ENCODE measurements around the gene IGF2BP3.

The IGF2BP3 gene

DNA sequence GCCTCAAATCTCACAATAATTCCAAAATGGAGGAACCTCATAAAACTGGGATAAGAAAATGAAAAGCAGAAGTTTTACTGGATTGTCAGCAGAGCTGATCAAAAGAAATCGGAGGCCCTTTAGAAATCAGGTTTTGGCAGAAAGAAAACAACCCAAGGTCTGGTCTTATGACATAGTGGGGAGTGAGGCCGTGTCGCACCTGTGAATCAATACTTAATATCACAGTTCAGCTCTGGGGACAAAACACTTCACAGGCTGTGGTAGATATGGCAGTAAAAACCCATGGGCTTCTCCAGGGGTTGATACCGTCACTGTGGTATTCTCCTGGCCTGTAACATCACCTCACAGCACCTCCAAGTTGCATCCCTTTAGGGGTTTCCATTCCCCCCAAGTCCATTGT lies 177.7 kb downstream of the IGF2BP3 start:
- H3K36me3 ChIP-seq (ENCODE audit: control insufficient read depth, insufficient read depth, low read length), result no peaks in the 10 kb centered on the region
- no peaks in the 10 kb centered on the region for H3K9me3 ChIP-seq (ENCODE audit: control insufficient read depth, insufficient read depth, low read length)
- H3K27me3 ChIP-seq (ENCODE audit: control insufficient read depth, insufficient read depth, low read length), result no peaks in the 10 kb centered on the region
- no peak overlapping the region for H3K9ac ChIP-seq (ENCODE audit: low read depth, low read length)
- no peak overlapping the region for H3K4me3 ChIP-seq (ENCODE audit: low read depth, low read length)
- H3K27ac ChIP-seq (ENCODE audit: low read depth, low read length), result no peak overlapping the region
- H3K4me1 ChIP-seq (ENCODE audit: control insufficient read depth, insufficient read depth, low read length), result 0 out of 2 replicates have a peak, but pooled peaks cover 5% of the 10 kb centered on the region

DNA sequence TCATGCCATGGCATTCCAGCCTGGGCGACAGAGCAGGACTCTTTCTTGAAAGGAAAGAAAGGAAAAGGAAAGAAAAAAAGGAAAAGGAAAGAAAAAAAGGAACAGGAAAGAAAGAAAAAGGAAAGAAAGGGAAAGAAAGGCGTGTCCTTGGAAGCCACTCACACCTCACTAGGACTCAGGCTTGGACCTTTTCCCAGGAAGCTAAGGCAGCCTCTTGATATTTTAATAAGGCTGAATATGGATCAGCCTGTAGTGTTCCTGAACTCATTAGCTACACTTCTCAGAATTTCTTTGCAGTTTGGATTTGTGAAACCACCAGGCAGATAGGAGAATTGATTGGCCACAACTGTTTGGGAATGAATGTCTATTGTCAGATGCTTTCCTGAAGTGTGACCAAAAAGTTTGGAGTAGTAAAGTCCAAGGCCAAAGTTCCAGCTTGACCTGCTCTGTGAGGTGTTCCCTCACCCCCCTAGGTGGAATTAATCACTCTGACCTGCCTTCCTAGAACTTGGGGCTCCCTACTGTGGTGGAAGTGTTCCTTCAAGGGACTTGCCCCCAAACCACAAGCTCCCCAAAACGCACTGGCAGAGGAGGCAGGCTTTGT lies 178.2 kb downstream of the IGF2BP3 start:
- no peak overlapping the region for H3K27ac ChIP-seq (ENCODE audit: low read depth, low read length)

DNA sequence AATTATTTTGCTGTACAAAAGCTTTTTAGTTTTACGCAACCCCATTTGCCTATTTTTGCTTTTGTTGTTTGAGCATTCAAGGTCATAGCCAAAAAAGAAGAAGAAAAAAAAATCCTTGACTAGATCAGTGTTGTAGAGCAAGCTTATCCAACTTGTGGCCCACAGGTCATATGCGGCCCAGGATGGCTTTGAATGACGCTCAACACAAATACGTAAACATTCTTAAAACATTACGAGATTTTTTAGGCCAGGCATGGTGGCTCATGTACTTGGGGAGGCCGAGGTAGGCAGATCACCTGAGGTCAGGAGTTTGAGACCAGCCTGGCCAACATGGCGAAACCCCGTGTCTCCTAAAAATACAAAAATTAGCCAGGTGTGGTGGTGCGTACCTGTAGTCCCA lies 179.3 kb downstream of the IGF2BP3 start:
- H3K36me3 ChIP-seq (ENCODE audit: control insufficient read depth, insufficient read depth, low read length), result no peaks in the 10 kb centered on the region
- no peak overlapping the region for H3K4me3 ChIP-seq (ENCODE audit: low read depth, low read length)
- no peaks in the 10 kb centered on the region for H3K9me3 ChIP-seq (ENCODE audit: control insufficient read depth, insufficient read depth, low read length)
- no peaks in the 10 kb centered on the region for H3K27me3 ChIP-seq (ENCODE audit: control insufficient read depth, insufficient read depth, low read length)
- H3K4me1 ChIP-seq (ENCODE audit: control insufficient read depth, insufficient read depth, low read length), result 0 out of 2 replicates have a peak, but pooled peaks cover 6% of the 10 kb centered on the region
- H3K9ac ChIP-seq (ENCODE audit: low read depth, low read length), result no peak overlapping the region
- H3K27ac ChIP-seq (ENCODE audit: low read depth, low read length), result no peak overlapping the region

More for the DNA sequence above, 178.2 kb downstream of the IGF2BP3 start:
- no peaks in the 10 kb centered on the region for H3K9me3 ChIP-seq (ENCODE audit: control insufficient read depth, insufficient read depth, low read length)
- H3K27me3 ChIP-seq (ENCODE audit: control insufficient read depth, insufficient read depth, low read length), result no peaks in the 10 kb centered on the region
- no peak overlapping the region for H3K9ac ChIP-seq (ENCODE audit: low read depth, low read length)
- H3K36me3 ChIP-seq (ENCODE audit: control insufficient read depth, insufficient read depth, low read length), result no peaks in the 10 kb centered on the region
- no peak overlapping the region for H3K4me3 ChIP-seq (ENCODE audit: low read depth, low read length)
- 0 out of 2 replicates have a peak, but pooled peaks cover 6% of the 10 kb centered on the region for H3K4me1 ChIP-seq (ENCODE audit: control insufficient read depth, insufficient read depth, low read length)

DNA sequence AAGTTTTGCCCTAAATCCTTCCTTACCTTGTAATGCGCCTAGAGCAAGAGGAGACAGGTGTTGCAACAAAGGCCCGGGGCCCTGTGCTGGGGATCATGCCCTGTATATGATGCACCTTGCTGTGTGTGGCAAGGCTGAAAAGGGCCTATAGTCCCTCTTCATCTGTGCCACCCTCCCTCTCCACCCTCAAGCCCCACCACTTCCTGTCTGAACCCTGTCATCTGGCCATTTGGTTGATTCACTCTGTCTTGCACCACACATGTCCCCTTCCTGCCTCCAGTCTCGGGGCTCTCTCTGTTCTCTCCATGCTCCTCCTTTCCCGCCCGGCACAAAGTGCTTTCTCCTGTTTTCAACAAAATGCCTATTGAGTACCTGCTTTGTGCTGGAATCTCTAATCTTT lies 182.7 kb downstream of the IGF2BP3 start:
- Histone ChIP-seq H3K4me3 (ENCODE audit: low read depth, low read length) (no peak overlapping the region), H3K4me1 (ENCODE audit: control insufficient read depth, insufficient read depth, low read length) (0 out of 2 replicates have a peak, but pooled peaks cover 6% of the 10 kb centered on the region), H3K36me3 (ENCODE audit: control insufficient read depth, insufficient read depth, low read length) (no peaks in the 10 kb centered on the region), H3K9me3 (ENCODE audit: control insufficient read depth, insufficient read depth, low read length) (no peaks in the 10 kb centered on the region), H3K9ac (ENCODE audit: low read depth, low read length) (no peak overlapping the region), H3K27me3 (ENCODE audit: control insufficient read depth, insufficient read depth, low read length) (no peaks in the 10 kb centered on the region), H3K27ac (ENCODE audit: low read depth, low read length) (peak overlapping the region; percentile 40)

DNA sequence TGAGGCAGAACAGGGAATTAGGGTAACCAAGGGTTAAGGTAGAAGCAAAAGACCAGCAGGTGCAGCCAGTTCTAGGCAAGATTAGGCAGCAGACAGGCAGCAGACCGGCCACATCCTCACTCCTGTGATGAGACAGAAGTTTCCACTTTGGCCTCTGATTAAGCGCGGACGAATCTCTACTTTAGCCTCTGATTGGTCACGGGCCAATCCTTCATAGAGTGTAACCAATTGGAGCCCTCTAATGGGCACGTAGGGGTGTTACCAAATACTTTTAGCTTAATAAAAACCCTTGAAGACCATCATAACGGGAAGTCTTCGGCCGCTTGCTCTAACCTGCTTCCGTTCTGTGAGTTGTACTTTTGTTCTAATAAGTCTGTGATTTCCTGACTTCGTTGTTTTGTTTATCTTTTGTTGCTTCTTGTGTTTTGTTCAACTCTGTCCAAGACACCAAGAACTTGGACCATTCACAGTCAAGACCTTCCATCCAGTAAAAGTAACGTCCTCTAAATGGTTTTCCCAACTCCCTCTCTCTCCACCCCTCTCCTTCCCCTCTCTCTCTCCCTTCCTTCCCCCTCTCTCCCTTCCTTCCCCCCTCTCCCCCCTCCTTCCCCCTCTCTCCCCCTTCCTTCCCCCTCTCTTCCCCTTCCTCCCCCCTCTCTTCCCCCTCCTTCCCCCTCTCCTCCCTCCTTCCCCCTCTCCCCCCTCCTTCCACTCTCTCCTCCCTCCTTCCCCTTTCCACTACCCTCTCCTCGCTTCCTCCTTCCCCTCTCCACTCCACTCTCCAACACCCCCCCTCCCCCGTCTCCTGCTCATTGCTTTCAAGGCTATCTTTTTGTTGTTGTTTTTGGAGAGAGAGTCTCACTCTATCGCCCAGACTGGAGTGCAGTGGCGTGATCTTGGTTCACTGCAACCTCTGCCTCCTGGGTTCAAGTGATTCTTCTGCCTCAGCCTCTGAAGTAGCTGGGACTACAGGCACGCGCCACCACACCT lies 184.3 kb downstream of the IGF2BP3 start:
- no peak overlapping the region for H3K27ac ChIP-seq (ENCODE audit: low read depth, low read length)
- no peak overlapping the region for H3K4me3 ChIP-seq (ENCODE audit: low read depth, low read length)
- H3K36me3 ChIP-seq (ENCODE audit: control insufficient read depth, insufficient read depth, low read length), result no peaks in the 10 kb centered on the region
- H3K27me3 ChIP-seq (ENCODE audit: control insufficient read depth, insufficient read depth, low read length), result no peaks in the 10 kb centered on the region
- no peaks in the 10 kb centered on the region for H3K9me3 ChIP-seq (ENCODE audit: control insufficient read depth, insufficient read depth, low read length)
- no peak overlapping the region for H3K9ac ChIP-seq (ENCODE audit: low read depth, low read length)
- H3K4me1 ChIP-seq (ENCODE audit: control insufficient read depth, insufficient read depth, low read length), result 0 out of 2 replicates have a peak, but pooled peaks cover 6% of the 10 kb centered on the region

DNA sequence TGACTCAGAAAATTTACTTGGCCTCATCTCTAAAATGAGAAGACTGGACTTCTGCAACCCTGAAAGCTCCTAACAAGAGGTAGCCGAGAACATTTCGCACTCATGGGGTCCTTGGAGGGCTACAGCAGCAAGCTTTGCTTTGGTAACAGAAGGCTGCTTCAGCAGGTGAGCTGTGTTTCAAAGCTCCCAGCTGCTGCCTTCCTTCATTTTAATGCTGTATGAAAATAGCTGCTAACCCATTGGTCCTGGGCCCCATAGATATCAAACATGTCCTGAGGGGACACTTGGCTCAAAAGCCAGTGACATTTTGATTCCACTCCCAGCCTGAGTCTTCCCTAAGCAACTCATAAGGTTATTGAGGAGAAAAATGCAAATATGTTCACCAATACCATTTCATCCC lies 185.4 kb downstream of the IGF2BP3 start:
- H3K4me1 ChIP-seq (ENCODE audit: control insufficient read depth, insufficient read depth, low read length), result 0 out of 2 replicates have a peak, but pooled peaks cover 6% of the 10 kb centered on the region
- H3K36me3 ChIP-seq (ENCODE audit: control insufficient read depth, insufficient read depth, low read length), result no peaks in the 10 kb centered on the region
- H3K27ac ChIP-seq (ENCODE audit: low read depth, low read length), result no peak overlapping the region
- no peak overlapping the region for H3K9ac ChIP-seq (ENCODE audit: low read depth, low read length)
- H3K27me3 ChIP-seq (ENCODE audit: control insufficient read depth, insufficient read depth, low read length), result no peaks in the 10 kb centered on the region
- no peak overlapping the region for H3K4me3 ChIP-seq (ENCODE audit: low read depth, low read length)
- no peaks in the 10 kb centered on the region for H3K9me3 ChIP-seq (ENCODE audit: control insufficient read depth, insufficient read depth, low read length)

DNA sequence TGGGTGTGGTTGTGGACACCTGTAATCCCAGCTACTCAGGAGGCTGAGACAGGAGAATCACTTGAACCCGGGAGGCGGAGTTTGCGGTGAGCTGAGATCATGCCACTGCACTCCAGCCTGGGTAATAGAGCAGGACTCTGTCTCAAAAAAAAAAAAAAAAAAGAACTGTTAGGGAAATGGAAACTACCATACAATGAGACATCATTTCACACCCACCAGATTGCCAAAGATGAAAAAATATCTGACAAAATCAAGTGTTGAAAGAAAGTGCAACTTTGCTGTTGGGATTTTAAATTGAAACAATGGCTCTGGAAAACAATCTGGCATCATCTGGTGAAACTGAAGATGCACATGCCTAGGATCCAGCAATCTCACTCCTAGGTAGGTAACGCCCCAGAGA lies 187.2 kb downstream of the IGF2BP3 start:
- Histone ChIP-seq H3K9ac (ENCODE audit: low read depth, low read length) (no peak overlapping the region), H3K4me3 (ENCODE audit: low read depth, low read length) (no peak overlapping the region), H3K9me3 (ENCODE audit: control insufficient read depth, insufficient read depth, low read length) (no peaks in the 10 kb centered on the region), H3K27ac (ENCODE audit: low read depth, low read length) (no peak overlapping the region), H3K27me3 (ENCODE audit: control insufficient read depth, insufficient read depth, low read length) (no peaks in the 10 kb centered on the region), H3K4me1 (ENCODE audit: control insufficient read depth, insufficient read depth, low read length) (0 out of 2 replicates have a peak, but pooled peaks cover 5% of the 10 kb centered on the region), H3K36me3 (ENCODE audit: control insufficient read depth, insufficient read depth, low read length) (no peaks in the 10 kb centered on the region)

DNA sequence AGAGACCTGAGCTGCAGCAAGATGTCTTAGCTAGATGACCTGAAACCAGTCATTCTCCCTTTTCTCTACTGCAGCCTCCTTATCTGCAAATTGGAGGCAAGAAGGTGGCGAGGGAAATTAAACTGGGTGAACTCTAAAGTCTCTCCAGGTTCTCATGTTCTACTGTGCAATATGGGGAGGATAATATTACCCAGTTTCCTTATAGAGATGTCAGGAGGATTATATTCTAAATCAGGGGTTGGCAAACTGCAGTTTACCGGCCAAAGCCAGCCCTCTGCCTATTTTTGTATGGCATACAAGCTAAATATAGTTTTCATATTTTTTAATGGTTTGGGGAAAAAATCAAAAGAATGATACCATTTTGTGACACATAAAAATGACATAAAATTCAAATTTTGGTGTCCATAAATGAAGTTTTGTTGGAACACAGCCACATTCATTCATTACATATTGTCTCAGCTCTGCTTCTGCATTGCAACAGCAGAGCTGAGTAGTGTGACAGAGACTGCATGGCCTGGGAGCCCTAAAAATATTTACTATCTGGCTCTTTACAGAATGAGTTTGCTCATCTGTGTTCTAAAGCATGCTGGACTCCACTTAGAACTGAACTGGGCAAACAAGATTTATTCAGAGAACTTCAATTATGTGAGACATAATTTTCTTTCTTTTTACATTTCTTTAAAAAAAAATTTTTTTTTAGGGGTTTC lies 190.3 kb downstream of the IGF2BP3 start:
- no peaks in the 10 kb centered on the region for H3K4me1 ChIP-seq (ENCODE audit: control insufficient read depth, insufficient read depth, low read length)
- H3K4me3 ChIP-seq (ENCODE audit: low read depth, low read length), result no peak overlapping the region
- H3K36me3 ChIP-seq (ENCODE audit: control insufficient read depth, insufficient read depth, low read length), result no peaks in the 10 kb centered on the region
- no peak overlapping the region for H3K9ac ChIP-seq (ENCODE audit: low read depth, low read length)
- H3K27me3 ChIP-seq (ENCODE audit: control insufficient read depth, insufficient read depth, low read length), result no peaks in the 10 kb centered on the region
- no peaks in the 10 kb centered on the region for H3K9me3 ChIP-seq (ENCODE audit: control insufficient read depth, insufficient read depth, low read length)
- no peak overlapping the region for H3K27ac ChIP-seq (ENCODE audit: low read depth, low read length)

DNA sequence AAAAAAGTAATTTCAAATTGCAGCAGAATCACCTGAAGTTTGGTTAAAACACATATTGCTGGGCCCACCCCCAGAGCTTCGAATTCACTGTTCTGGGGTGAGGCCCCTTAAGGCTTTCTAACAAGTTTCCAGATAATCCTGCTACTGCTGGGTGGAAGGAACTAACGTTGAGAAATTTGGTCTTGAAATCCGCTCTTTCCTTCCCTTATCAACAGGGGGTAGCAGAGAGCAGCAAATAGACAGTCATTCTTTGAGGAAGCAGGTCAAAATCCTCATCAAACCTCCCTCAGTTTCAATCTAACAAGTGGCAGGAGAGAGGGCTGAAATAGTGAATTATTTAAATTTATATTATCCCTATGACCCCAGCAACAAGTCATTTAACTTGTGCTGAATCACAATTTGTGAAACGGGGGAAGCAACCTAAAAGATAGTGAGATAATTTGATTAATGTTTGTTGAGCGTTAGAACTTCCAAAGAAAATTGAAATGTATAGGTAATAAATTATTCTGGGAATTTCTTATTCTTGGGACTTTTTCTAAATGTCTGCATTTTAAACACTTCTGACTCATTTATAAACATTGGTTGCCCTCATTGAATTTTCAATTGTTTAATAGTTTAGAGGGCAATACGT lies 192.8 kb downstream of the IGF2BP3 start:
- H3K9me3 ChIP-seq (ENCODE audit: control insufficient read depth, insufficient read depth, low read length), result no peaks in the 10 kb centered on the region
- no peaks in the 10 kb centered on the region for H3K36me3 ChIP-seq (ENCODE audit: control insufficient read depth, insufficient read depth, low read length)
- H3K4me1 ChIP-seq (ENCODE audit: control insufficient read depth, insufficient read depth, low read length), result peaks cover 8% of the 10 kb centered on the region; the same call in 1 of the 2 replicates
- H3K4me3 ChIP-seq (ENCODE audit: low read depth, low read length), result no peak overlapping the region
- H3K9ac ChIP-seq (ENCODE audit: low read depth, low read length), result no peak overlapping the region
- no peak overlapping the region for H3K27ac ChIP-seq (ENCODE audit: low read depth, low read length)
- H3K27me3 ChIP-seq (ENCODE audit: control insufficient read depth, insufficient read depth, low read length), result no peaks in the 10 kb centered on the region

DNA sequence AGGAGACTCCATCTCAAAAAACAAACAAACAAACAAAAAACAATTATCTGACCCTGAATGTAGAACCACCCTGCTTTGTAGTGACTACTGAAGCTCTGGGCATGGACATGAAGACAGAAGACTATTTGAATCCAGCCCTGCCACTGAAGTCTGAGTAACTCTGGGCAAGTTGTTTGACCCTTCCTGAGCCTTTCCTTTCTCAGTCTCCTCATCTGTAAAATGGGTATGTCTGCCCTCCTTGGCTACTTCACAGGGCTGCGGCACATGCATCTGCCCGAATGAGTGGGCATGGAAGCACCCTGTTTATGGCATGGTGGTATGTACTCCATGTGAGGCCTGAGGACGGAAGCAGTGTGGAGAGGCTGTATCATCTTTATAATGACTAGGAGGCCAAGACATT lies 193.3 kb downstream of the IGF2BP3 start:
- no peaks in the 10 kb centered on the region for H3K36me3 ChIP-seq (ENCODE audit: control insufficient read depth, insufficient read depth, low read length)
- H3K4me1 ChIP-seq (ENCODE audit: control insufficient read depth, insufficient read depth, low read length), result peaks cover 8% of the 10 kb centered on the region; the same call in 1 of the 2 replicates
- no peaks in the 10 kb centered on the region for H3K9me3 ChIP-seq (ENCODE audit: control insufficient read depth, insufficient read depth, low read length)
- no peaks in the 10 kb centered on the region for H3K27me3 ChIP-seq (ENCODE audit: control insufficient read depth, insufficient read depth, low read length)
- no peak overlapping the region for H3K4me3 ChIP-seq (ENCODE audit: low read depth, low read length)
- H3K9ac ChIP-seq (ENCODE audit: low read depth, low read length), result no peak overlapping the region
- no peak overlapping the region for H3K27ac ChIP-seq (ENCODE audit: low read depth, low read length)

All from HUES48 (cell line).